GM23338 (cell line): ENCODE results near the gene LYZ. TPM values are rescaled to one million over a fixed set of nuclear protein-coding genes. Genes with fewer than 3 reads are reported as not detected.
A peak's percentile ranks its signal among the peaks of the same experiment; 100 is the strongest.

Experiments
- ATAC-seq: fragments of 200-7000 bp; cut with Tn5 transposase; 3 replicates; pipeline ENCODE4 v1.9.1; 2020
- DNase-seq: peaks from one replicate; pipeline ENCODE4 v3.0.0-alpha.2; 2015; ENCODE audit warnings: low spot score
- H2AFZ ChIP-seq: fragments of 200-600 bp; sonication (generic); 2 replicates; pipeline ENCODE4 v1.8.0; 2016; ENCODE audit warnings: antibody characterized with exemption, mild to moderate bottlenecking, moderate library complexity
- H3F3A ChIP-seq: fragments of 200-600 bp; sonication (generic); replicated peaks from 2 replicates; pipeline ENCODE4 v1.8.0; 2017; ENCODE audit warnings: antibody characterized with exemption, mixed run types, low read depth
- H3K27ac ChIP-seq: fragments of 200-600 bp; sonication (generic); 2 replicates; pipeline ENCODE4 v1.6.1; 2016; ENCODE audit warnings: low read depth
- H3K27me3 ChIP-seq: fragments of 200-600 bp; sonication (generic); 2 replicates; pipeline ENCODE4 v1.8.0; 2016; ENCODE audit warnings: mild to moderate bottlenecking, mixed run types, moderate library complexity; ENCODE audit not compliant: insufficient read depth
- H3K36me3 ChIP-seq: fragments of 200-600 bp; sonication (generic); 2 replicates; pipeline ENCODE4 v1.8.0; 2016; ENCODE audit warnings: mild to moderate bottlenecking; ENCODE audit not compliant: insufficient read depth
- H3K4me1 ChIP-seq: fragments of 200-600 bp; sonication (generic); 2 replicates; pipeline ENCODE4 v1.8.0; 2016; ENCODE audit warnings: mild to moderate bottlenecking, moderate library complexity; ENCODE audit not compliant: insufficient read depth
- H3K4me2 ChIP-seq: fragments of 200-600 bp; sonication (generic); 2 replicates; pipeline ENCODE4 v1.7.1; 2017; ENCODE audit warnings: mixed run types
- H3K4me3 ChIP-seq: fragments of 200-600 bp; sonication (generic); 2 replicates; pipeline ENCODE4 v1.6.1; 2016; ENCODE audit warnings: mixed run types
- H3K79me2 ChIP-seq: fragments of 200-600 bp; sonication (generic); replicated peaks from 2 replicates; pipeline ENCODE4 v1.8.0; 2017; ENCODE audit warnings: mild to moderate bottlenecking; ENCODE audit not compliant: insufficient read depth
- H3K9me2 ChIP-seq: fragments of 200-600 bp; sonication (generic); 2 replicates; pipeline ENCODE4 v1.8.0; 2017; ENCODE audit not compliant: insufficient read depth
- H4K20me1 ChIP-seq: fragments of 200-600 bp; sonication (generic); replicated peaks from 2 replicates; pipeline ENCODE4 v1.8.0; 2017; ENCODE audit warnings: mild to moderate bottlenecking; ENCODE audit not compliant: insufficient read depth
- H3K27ac Mint-ChIP-seq: 2 replicates; pipeline ENCODE4 v1.8.0; 2020; ENCODE audit warnings: inconsistent platforms, mild to moderate bottlenecking, moderate library complexity, mixed read lengths
- H3K27me3 Mint-ChIP-seq: 3 replicates; pipeline ENCODE4 v1.8.0; 2022; ENCODE audit warnings: low read depth, mild to moderate bottlenecking, moderate library complexity, mixed read lengths, inconsistent platforms; ENCODE audit not compliant: insufficient read depth, poor library complexity
- H3K36me3 Mint-ChIP-seq: 3 replicates; pipeline ENCODE4 v1.8.0; 2021; ENCODE audit warnings: low read depth, mild to moderate bottlenecking, inconsistent platforms, moderate library complexity, mixed read lengths
- H3K4me1 Mint-ChIP-seq: 3 replicates; pipeline ENCODE4 v1.8.0; 2020; ENCODE audit warnings: mild to moderate bottlenecking, inconsistent platforms, mixed read lengths
- H3K4me3 Mint-ChIP-seq: 3 replicates; pipeline ENCODE4 v1.8.0; 2021; ENCODE audit warnings: moderate library complexity, mild to moderate bottlenecking, inconsistent platforms, mixed read lengths
- H3K9me3 Mint-ChIP-seq: 3 replicates; pipeline ENCODE4 v1.8.0; 2020; ENCODE audit warnings: moderate library complexity, mild to moderate bottlenecking, inconsistent platforms, mixed read lengths
- CTCF ChIP-seq, 2 experiments: fragments of 200-600 bp in 1 of 2; sonication (generic) in 1 of 2; conservative IDR thresholded peaks; 2 replicates each; pipeline versions ENCODE4 v1.5.1 to v1.6.1; 2016 to 2017; ENCODE audit warnings: antibody characterized with exemption in 2 of 2, low read depth in 2 of 2, mild to moderate bottlenecking in 2 of 2, moderate library complexity in 1 of 2
- ETS1 ChIP-seq: IDR thresholded peaks from 2 replicates; pipeline ENCODE4 v1.6.1; 2016; ENCODE audit warnings: antibody characterized with exemption
- EZH2 ChIP-seq: fragments of 200-600 bp; sonication (generic); IDR thresholded peaks from one replicate; pipeline ENCODE4 v1.8.0; 2017; ENCODE audit warnings: antibody characterized with exemption, mild to moderate bottlenecking, low read depth; ENCODE audit not compliant: unreplicated experiment
- EZH2phosphoT487 ChIP-seq: fragments of 200-600 bp; sonication (generic); IDR thresholded peaks from one replicate; pipeline ENCODE4 v1.8.1; 2018; ENCODE audit warnings: antibody characterized with exemption; ENCODE audit not compliant: unreplicated experiment
- JUNB ChIP-seq: IDR thresholded peaks from one replicate; pipeline ENCODE4 v1.6.1; 2016; ENCODE audit warnings: antibody characterized with exemption; ENCODE audit not compliant: unreplicated experiment
- NANOG ChIP-seq: IDR thresholded peaks from 2 replicates; pipeline ENCODE4 v1.6.1; 2016; ENCODE audit warnings: antibody characterized with exemption, borderline replicate concordance
- POLR2AphosphoS5 ChIP-seq: IDR thresholded peaks from 2 replicates; pipeline ENCODE4 v1.6.1; 2016; ENCODE audit warnings: antibody characterized with exemption, low read depth
- REST ChIP-seq: IDR thresholded peaks from one replicate; pipeline ENCODE4 v1.6.1; 2018; ENCODE audit warnings: antibody characterized with exemption; ENCODE audit not compliant: unreplicated experiment
- STAT1 ChIP-seq: IDR thresholded peaks from one replicate; pipeline ENCODE4 v1.6.1; 2016; ENCODE audit warnings: antibody characterized with exemption; ENCODE audit not compliant: unreplicated experiment
- ZNF114 ChIP-seq: fragments of 250-450 bp; sonication (Bioruptor Pico); IDR thresholded peaks from 2 replicates; pipeline ENCODE4 v1.5.0; 2020; ENCODE audit warnings: mild to moderate bottlenecking, moderate library complexity
- ZNF331 ChIP-seq: fragments of 250-450 bp; sonication (Bioruptor Pico); IDR thresholded peaks from 2 replicates; pipeline ENCODE4 v1.5.0; 2020; ENCODE audit warnings: low read depth, mild to moderate bottlenecking, moderate library complexity
- ZNF462 ChIP-seq: fragments of 250-450 bp; sonication (Bioruptor Pico); IDR thresholded peaks from 2 replicates; pipeline ENCODE4 v1.5.0; 2020; ENCODE audit warnings: mild to moderate bottlenecking, moderate library complexity
- polyA plus RNA-seq: library from polyadenylated mRNA; unstranded; fragments of >200 nt; fragmentation: Nextera tagmentation; extraction: Ambion mirVana; gene quantifications from 2 replicates; pipeline ENCODE4 v1.2.1, GENCODE V29; 2016
- total RNA-seq: library from RNA; depleted of rRNA; stranded (reverse); fragments of >200 nt; shearing (Covaris generic); gene quantifications from 2 replicates; pipeline ENCODE4 v1.2.3, GENCODE V29; 2014

LYZ gene
- total and polyA plus RNA-seq, 2 experiments from 2014 or later = not detected

GRCh38 chr12:69354556-69355187, 6.5 kb downstream of the LYZ start:
- Histone ChIP-seq H3K27me3 (no peaks in the 10 kb centered on the region), H3K4me3 (no peak overlapping the region), H3K79me2 (no peaks in the 10 kb centered on the region), H3K36me3 (no peaks in the 10 kb centered on the region), H3K4me2 (no peak overlapping the region), H3K27ac (no peak overlapping the region), H3K4me1 (no peaks in the 10 kb centered on the region), H4K20me1 (no peaks in the 10 kb centered on the region), H2AFZ (peak overlapping the region; percentile 84), H3F3A (no peaks in the 10 kb centered on the region), H3K9me2 (no peaks in the 10 kb centered on the region)
- Mint-ChIP-seq H3K9me3 (no peaks in the 10 kb centered on the region), H3K27ac (no peak overlapping the region), H3K4me1 (peaks cover 18% of the 10 kb centered on the region), H3K27me3 (no peaks in the 10 kb centered on the region), H3K4me3 (no peak overlapping the region), H3K36me3 (no peaks in the 10 kb centered on the region; the same call in 2 of the 3 replicates)
- no peak for DNase-seq
- TF ChIP-seq STAT1 (no peak), JUNB (no peak), ETS1 (no peak), NANOG (no peak), CTCF (conservative IDR thresholded peaks at IDR 0.05; ENCODE audit: low read depth in 2 of 2) (no peak), EZH2 (no peak), EZH2phosphoT487 (no peak), POLR2AphosphoS5 (no peak), ZNF331 (CRISPR knock-in tag) (no peak), ZNF114 (CRISPR knock-in tag) (no peak), REST (no peak), ZNF462 (CRISPR knock-in tag) (no peak)
- ATAC-seq = peak; percentile 43
